Activated CD8-positive, alpha-beta memory T cell treated with anti-CD3 and anti-CD28 coated beads for 1 hour (primary cell): ENCODE measurements around the gene CDK12.
A peak's percentile ranks its signal among the peaks of the same experiment; 100 is the strongest.

Experiments used
- DNase-seq, 2 donors: peaks; one replicate each; pipeline ENCODE4 v3.0.0-alpha.2; 2020; ENCODE audit warnings: low read depth in 1 of 2; ENCODE audit errors: extremely low read depth in 1 of 2

Gene CDK12

GRCh38 chr17:39547713-39548478 lies 86.6 kb downstream of the CDK12 start:
- DNase-seq = peak; percentile 43 to 56

GRCh38 chr17:39548494-39549225 lies 87.4 kb downstream of the CDK12 start:
- no peak for DNase-seq

- DNase-seq = no peak
Measured at GRCh38 chr17:39549747-39550573, 88.7 kb downstream of the CDK12 start.

GRCh38 chr17:39551879-39552278 lies 90.6 kb downstream of the CDK12 start:
- DNase-seq = no peak

- DNase-seq = no peak
Measured at GRCh38 chr17:39553341-39553945, 92.2 kb downstream of the CDK12 start.

- DNase-seq = no peak
Measured at GRCh38 chr17:39555368-39555767, 94.1 kb downstream of the CDK12 start.

GRCh38 chr17:39556423-39556822 lies 95.1 kb downstream of the CDK12 start:
- no peak for DNase-seq

- no peak for DNase-seq
Measured at GRCh38 chr17:39562395-39562794, 101.1 kb downstream of the CDK12 start.

GRCh38 chr17:39562976-39563375 lies 101.7 kb downstream of the CDK12 start:
- no peak for DNase-seq

- no peak for DNase-seq
Measured at GRCh38 chr17:39563476-39563875, 102.2 kb downstream of the CDK12 start.

- no peak for DNase-seq
Measured at GRCh38 chr17:39564211-39564848, 103.0 kb downstream of the CDK12 start.

GRCh38 chr17:39566094-39566850 lies 105.0 kb downstream of the CDK12 start:
- no peak for DNase-seq

- no peak for DNase-seq
Measured at GRCh38 chr17:39568702-39569101, 107.4 kb downstream of the CDK12 start.

GRCh38 chr17:39569126-39569525 lies 107.8 kb downstream of the CDK12 start:
- no peak for DNase-seq

GRCh38 chr17:39572121-39572520 lies 110.8 kb downstream of the CDK12 start:
- no peak for DNase-seq

GRCh38 chr17:39573447-39574298 lies 112.4 kb downstream of the CDK12 start:
- DNase-seq = peak in 1 of 2 donors; percentile 4

- no peak for DNase-seq
Measured at GRCh38 chr17:39576187-39576586, 114.9 kb downstream of the CDK12 start.

GRCh38 chr17:39578272-39578671 lies 117.0 kb downstream of the CDK12 start:
- DNase-seq = no peak
